ENCODE results near the gene ZNHIT1.
"Not testable (repeated sequence)": the region's sequence is repeated elsewhere in the genome, so short reads cannot be mapped to it uniquely, and the experiment has no call there.

Gene ZNHIT1

DNA sequence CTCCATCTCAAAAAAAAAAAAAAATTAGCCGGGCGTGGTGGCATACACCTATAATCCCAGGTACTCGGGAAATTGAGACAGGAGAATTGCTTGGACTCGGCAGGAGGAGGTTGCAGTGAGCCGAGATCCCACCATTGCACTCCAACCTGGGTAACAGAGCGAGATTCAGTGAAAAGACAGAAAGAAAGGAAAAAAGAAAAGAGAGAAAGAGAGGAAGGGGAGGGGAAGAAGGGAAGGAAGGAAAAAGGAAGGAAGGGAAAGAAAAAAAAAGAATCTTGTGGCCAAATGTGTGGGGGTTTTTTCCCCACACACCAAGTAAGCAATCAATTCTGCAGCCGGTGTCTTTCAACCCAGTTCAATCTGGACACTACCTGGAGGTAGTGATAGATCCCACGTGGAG is 28.9 kb upstream of the ZNHIT1 start:
- no peak for DNase-seq

DNA sequence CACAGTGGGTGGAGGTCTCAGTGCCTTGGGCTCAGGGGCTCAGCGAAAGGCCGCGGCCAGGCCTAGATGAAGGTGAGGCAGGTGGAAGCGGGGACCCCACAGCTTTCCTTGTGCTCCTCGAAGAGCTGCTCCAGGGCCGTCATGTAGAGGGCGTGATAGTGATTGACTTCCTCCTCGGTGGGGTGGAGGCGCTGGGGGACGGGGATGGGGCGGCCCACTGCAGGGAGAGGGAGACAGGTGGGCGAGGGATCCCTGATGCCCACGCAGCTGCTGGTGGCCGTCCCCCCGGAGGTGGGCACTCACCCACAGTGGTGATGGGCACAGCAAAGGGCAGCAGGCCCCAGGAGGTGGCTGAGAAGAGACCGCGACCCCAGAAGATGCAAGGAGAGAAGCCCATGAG is 22.1 kb upstream of the ZNHIT1 start:
- DNase-seq: no peak

DNA sequence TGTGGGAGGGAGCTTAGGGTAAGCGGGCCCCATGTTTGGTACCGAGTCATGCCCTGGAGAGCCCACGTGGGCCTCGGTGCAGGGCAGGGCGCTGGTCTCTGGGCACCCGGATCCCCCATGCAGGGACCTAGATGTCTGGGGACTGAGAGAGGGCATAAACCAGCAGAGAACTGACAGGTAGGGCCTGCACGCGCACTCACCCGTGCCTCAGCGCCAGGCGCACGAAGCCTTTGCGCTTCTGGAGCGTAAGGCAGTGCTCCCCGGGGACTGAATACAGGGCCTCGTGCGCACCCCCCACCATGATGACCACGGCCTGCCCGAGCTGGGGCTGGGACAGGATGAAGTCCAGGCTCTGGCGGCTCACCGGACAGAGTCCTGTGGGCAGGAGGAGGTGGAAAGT is 20.0 kb upstream of the ZNHIT1 start:
- no peak for DNase-seq

DNA sequence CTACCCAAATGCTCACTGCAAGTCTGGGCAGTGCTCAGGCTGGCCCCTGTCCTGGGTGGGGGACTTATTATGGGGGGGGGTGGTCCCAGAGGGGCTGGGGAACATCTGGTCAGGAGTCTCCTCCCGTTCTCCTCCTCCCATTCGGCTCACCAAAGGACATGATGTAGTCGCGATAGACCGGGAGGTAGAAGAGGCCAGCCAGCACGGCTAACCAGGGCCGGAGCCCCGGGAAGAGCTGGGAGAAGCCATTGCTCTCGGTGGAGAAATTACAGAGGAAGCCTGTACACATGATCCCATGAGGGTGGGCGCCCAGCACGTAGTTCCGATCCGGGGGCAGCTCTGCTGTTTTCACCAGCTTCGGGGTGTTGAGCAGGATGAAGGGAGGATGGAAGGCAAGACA is 19.5 kb upstream of the ZNHIT1 start:
- DNase-seq: no peak

DNA sequence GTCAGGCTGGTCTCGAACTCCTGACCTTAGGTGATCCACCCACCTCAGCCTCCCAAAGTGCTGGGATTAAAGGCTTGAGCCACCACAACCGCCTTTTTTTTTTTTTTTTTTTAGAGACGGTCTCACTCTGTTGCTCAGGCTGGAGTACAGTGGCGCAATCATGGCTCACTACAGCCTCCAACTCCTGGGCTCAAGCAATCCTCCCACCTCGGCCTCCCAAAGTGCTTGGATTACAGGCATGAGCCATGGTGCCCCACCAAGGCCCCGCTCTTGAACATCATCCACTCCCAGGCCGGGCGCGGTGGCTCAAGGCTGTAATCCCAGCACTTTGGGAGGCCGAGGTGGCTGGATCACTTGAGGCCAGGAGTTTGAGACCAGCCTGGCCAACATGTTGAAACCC is 18.4 kb upstream of the ZNHIT1 start:
- DNase-seq: not testable (repeated sequence)

DNA sequence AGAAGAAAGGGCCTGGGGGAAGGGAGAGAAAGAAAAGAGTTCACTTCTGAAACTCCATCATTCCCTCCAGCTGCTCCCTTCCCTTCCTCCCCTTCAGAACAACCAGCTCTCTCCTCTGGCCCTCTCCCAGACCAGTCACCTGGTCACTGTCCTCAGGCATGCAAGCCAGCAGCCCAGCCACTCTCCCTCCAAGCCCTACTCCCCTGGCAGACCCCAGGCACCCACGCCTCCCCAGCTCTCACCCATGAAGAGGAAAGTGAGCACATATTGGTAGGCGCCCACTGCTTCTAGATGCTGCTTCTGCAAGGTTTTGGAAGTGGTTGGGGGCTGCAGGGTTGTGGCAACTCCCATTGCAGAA is 17.5 kb upstream of the ZNHIT1 start:
- DNase-seq: no peak

DNA sequence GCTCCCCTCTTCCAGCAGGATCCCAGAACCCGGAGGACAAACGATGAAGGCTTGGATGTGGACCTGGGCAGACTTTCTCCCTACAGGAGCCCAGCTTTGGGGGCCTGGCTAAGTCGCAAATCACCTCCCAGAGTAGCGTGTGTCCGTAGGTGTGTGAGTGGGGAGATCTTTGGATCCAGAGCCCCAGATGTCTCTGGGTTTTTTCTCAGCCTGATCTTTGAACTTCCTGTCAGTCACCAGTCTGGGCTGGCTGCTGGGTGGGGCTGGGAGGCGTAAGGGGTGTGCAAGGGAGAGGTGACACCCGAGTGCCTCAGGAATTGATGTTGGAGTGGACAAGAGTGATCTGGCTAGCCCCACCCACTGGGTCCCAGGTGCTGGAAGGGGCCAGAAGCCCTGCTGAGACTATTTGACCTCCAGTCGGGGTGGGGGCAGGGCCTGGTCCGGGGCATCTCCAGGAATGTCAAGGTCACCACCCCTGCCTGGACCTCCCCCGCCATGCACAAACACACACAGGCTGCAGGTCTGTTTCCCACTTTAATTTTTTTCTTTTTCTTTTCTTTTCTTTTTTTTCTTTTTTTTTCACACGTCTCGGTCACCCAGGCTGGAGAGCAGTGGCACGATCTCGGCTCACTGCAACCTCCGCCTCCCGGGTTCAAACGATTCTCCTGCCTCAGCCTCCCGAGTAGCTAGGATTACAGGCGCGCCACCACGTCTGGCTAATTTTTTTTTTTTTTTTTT is 16.9 kb upstream of the ZNHIT1 start, which contains the start of gene MOGAT3:
Gene MOGAT3 (minus strand): TSS at position 175 of the 738 bp plus-strand sequence. CDS start 182 bp downstream, outside the sequence.
- no peak for DNase-seq

DNA sequence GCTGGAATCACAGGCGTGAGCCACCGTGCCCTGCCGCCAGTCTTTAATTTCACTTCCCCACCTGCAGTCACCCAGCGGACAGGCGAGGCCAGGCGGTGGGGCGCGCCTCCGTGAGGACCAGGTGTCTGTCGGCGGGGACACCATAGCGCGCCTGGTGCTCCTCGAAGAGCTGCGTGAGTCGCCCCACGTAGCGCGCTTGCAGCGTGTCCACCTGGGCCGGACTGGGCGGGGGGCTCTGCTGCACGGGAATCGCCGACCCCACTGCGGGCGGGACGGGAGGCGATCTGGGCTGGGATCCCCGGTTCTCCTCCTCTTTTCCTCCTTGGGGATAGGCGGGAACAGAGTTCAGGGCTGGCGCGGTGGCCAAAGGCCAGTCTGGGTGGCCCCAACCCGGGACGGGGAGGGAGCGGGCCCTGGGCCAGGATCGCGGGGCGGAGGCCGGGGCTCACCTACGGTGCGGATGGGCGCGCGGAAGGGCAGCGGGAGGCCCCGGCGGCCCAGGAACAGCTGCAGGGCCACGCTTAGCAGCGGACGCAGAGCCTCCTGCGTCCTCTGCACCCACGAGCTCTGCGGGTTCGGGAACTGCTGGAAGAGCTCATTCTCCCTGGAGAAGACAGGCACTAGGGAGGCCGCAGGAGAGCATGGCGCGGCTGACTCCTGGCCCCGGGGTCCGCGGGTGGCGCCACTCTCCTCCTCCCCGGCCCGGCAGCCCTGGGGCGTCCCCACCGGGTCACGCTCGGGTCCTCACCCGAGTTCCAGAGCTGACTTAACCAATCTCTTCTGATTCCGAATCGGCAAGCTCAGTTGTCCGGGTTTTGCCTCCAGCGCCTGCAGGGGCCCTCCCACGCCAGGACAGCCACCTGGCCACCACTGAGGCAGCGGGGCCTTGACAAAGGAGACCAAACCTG is 16.0 kb upstream of the ZNHIT1 start:
- DNase-seq: no peak

DNA sequence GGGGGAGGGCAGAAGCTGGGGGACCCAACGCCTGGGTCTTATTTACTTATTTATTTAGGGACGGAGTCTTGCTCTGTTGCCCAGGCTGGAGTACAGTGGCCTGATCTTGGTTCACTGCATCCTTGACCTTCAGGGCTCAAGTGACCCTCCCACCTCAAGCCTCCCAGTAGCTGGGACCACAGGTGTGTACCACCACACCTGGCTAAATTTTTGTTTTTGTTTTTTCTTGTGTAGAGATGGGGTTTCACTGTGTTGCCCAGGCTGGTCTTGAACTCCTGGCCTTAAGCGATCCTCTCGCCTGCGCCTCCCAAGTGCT is 15.4 kb upstream of the ZNHIT1 start:
- no peak for DNase-seq

DNA sequence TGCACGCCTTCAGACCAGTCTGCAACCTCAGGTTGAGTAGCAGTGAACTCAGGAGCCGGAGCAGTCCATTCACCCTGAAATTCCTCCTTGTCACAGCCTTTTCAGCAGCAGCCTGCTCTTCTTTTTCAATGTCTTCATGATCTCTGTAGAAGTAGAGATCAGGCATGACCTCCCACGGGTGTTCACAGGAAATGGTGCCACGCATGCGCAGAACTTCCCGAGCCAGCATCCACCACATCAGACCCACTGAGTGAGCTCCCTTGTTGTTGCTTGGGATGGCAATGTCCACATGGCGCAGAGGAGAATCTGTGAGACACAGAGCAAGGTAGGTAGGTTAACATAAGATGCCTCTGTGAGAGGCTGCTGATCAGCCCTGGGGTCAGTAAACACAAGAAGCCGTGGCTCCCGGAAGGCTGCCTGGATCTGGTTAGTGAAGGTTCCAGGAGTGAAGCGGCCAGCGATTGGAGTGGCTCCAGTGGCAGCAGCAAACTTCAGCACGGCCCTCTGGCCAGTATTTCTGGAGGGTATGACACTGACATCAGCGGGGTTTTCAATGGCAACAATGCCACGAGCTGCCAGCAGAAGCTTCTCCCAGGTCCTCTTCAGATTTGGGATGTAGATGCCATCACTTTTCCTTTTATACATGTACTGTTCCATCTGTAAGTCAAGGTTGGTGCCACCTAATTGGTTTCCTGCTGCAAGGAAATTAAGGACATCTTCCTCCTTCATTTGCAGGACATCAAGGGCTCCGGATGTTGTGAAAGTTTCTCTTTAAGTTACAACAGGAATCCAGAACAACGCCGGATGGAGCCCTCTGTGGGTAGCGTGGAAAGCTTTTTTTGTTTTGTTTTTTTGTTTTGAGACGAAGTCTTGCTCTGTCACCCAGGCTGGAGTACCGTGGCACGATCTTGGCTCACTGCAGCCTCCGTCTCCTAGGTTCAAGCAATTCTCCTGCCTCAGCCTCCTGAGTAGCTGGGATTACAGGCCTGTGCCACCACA is 13.9 kb upstream of the ZNHIT1 start:
- peak; percentile 36 for DNase-seq

DNA sequence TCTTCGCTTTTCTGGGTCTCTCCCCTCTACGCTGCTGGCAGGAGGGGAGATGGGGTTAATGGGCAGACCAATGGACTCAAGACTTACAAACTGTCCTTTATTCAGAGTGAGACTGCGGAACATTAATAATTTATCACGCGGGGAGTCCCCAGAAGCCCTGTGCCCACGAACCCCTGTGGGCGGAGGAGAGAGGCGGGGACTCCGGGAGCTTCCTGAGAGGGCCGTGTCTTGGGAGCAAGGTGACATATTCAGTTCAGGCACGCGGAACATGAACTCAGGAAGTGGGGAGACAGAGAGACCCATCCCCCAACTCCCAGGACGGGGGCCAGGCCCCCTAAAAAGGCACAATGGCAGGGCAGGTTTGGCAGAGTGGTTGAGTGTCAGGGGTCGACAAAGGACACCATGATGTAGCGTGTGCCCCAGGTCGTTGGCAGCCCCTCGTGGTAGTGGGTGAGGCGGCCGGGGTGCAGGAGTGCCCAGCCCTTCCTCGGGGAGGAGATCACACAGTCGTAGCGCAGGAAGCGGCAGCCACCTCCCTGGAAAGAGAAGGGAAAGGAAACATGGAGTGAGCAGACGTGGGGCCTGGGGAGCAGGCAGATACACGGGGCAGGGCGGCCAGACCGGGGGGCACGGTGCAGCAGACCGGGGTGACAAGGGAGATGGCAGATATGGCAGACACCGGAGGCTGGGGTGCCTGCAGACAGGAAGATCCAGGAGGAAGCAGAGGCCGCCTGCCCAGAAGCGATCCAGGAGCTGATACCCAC is 11.9 kb upstream of the ZNHIT1 start:
- no peak for DNase-seq

DNA sequence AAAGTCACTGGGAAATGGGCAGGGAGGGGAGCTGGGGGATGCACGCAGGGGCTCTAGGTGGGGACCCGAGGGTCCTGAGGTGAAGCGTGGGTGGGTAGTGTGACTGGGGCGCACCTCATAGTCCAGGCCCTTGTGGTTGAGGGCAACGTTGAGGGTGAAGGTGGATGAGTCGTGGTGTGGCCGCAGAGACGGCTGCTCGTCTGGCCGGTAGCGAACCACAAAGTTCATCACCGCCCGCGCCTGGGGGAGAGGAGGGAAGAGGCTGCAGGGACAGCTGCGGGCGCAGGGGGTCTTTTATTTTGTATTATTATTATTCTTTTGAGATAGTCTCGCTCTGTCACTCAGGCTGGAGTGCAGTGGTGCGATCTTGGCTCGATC is 11.3 kb upstream of the ZNHIT1 start:
- DNase-seq: no peak

DNA sequence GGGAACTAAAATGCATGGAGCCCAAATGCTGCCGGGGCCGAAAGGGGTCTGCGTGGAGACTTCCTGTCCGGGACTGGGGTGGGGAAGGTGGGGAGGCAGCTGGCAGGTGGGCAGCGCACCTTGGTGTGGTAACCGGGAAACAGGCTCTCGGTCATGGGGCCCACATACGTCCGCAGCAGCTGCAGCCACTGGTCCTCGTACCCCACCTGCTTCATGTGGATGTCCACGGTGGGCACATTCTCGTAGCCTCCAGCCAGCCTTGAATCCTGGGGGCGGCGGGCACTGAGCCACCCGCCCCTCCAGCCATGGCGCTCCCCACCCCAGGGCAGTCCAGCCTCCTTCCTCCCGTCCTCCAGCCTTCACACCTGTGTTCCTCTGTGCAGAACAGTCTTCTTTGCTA is 10.5 kb upstream of the ZNHIT1 start:
- no peak for DNase-seq

DNA sequence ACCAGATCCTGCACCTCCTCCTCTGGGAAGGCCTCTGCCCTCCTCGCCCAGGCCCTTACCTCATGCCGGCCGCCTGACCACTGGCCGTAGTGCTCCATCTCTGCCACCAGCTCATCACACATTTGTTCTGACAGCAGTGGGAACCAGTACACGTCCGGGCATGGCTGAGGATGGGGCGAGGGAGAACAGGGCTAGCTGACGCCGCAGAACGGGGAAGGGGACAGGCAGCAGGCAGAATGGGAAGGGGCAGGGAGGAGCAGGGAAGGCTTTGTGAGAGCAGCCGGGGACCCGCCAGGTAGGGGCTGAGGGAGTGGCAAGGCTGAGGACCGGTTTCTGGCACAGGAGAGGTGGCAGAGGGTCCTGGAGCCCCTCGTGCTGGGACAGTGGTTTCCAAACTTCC is 9.2 kb upstream of the ZNHIT1 start:
- no peak for DNase-seq

DNA sequence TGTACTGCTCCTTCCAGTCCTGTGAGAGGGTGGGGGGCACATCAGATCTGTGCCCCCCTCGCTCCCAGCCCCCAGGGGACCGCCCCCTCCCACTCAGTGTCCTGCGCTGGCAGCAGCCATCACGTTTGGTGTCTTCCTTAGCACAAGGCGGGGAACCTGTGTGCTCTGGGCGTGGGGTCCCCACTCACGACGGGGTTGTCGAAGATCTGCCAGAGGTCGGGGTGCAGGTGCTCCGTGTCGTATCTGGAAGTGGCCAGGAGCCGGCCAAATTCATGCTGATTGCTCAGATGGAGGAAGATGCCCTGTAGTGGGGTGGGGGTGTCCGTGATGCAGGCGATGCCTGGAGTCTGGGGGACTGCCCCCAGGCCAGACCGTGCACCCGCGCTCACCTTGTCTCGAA is 7.8 kb upstream of the ZNHIT1 start:
- no peak for DNase-seq

DNA sequence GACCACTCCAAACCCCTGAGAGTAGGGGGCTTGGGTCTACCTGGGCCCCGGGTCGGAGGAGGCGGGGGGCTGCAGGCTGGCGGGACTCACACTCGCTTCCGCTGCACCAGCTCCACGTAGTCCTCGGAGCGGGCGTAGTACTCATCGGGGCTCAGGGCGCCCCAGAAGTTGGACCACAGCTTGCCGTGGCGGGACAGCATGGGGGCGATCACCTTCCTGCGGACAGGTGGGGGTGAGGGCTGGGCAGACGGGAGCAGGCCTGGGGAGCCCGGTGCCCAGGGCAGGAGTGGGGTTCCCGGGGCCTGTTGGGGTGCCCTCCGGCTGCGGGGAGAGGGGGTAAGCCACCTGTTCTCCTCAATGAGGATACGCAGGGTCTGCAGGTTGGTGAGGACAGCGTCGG is 6.5 kb upstream of the ZNHIT1 start:
- no peak for DNase-seq

DNA sequence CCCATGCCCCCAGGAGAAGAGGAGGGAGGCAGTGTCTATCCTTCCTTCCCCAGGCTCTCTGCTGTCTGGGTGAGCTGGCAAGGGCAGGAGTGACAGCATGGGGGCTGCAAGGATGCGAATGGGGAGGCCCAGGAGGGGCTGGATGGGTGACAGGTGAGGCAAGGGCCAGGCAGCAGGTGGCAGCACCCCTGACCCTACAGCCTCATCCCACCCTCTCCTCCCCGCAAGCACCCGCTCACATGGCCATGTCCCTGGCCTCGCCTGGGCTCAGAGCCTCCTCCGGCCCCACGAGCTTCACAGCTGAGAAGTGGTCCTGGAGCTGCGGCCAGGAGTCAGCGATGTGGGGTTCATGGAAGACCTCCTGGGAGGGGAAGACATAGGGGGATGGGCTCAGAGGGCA is 6.0 kb upstream of the ZNHIT1 start:
- DNase-seq: no peak

DNA sequence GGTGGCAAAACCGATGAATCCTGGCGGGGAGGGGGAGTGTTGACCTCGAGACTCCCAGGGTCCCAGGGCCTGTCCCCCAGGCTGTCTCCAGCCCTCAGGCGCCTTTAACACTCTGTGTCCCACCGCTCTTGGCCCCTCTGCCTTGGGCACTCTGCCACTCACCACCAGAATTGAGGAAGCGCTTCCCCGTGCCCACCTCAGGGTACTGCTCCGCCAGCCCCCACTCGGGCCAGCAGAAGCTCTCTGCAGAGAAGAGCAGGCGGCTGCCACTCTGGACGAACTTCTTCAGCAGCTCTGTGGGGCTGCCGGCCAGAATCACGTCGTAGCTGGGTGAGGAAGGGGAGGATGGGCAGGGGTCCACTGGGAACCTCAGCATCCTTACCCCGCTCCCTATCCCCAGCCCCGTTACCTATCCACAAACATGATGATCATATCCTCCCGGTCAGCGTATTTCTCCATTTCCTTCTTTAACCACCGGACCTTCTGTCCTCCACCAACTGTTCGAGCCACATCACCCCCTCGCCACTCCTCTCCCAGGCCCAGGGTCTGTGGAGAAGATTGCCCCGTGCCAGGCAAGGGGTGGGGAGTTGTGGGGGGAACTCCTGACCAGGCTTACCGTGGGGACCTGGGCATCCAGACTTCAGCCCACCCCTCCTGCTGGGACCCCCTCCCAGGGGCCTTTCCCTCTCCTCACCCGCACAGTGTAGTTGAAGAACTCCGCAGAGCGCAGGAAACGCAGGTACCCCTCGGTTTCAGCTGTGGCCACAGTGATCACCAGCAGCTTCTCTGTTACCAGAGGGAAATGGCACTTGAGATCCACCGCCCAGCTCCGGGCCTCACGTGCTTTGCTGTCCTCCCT is 1.7 kb upstream of the ZNHIT1 start:
- no peak for DNase-seq

DNA sequence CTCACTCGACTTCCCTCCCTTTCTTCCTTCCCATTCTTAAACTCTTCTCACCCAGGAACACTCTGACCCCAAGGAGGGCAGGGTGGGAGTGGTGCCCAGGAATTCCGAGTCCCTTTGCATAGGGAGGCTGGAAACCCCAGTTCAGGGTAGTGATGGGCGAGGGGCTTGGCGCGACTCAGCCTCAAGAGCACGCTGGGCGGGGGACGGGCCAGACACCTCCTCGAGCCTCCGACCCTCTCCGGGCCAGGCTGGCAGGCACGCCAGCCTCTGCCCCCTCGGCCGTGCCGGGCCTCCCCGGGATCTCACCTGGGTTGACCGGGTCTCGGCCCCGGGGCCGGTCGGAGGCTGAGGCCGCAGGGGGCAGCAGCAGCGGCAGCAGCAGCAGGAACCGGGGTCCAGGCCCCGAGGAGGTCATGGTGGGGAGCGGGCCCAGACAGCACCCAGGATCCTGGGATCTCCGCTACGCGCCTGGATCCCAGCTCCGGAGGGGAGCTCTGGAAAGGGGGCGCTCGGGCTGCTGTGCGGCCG is 1.0 kb upstream of the ZNHIT1 start:
- DNase-seq: no peak

DNA sequence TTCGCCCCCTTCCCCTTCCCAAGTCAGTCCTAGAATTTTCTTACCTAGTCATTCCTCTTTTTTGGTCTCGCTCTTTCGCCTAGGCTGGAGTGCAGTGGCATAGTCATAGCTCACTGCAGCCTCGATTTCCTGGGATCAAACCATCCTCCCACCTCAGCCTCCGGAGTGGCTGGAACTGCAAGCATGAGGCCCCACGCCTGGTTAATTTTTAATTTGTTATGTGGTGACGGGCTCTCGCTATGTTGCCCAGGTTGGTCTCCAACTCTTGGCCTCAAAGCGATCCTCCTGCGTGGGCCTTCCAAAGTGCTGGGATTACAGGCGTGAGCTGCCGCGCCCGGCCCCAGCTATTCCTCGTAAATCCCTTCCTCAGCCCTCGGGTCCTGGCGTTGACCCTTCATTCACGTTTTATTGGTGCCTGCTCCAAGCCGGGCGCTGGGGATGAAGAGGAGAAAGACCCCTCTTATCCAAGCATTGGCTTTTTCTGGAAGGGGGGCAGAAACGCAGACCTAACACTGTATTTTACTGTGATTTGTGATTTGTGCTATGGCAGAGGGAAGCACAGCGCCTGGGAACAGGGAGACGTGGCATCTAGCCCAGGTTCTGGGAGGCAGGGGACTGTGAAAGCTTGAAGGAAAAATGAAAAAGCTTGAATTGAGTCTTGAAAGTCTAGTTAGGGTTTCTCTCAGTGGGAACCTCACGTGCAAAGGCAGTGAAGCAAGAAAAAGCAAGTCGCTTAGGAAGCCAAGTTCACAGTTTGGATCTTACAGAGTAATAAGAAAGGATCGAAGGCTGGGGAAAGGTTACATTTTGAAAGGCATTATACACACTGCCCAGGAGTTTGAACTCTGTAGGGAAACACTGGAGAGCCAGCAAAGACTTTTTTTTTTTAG is 516 bp downstream of the ZNHIT1 start:
- no peak for DNase-seq

Data from CD4-positive, alpha-beta T cell treated with Interleukin-15 for 1 hour (primary cell).